Measurements from ENCODE around the gene SMTNL2.
"Not testable (repeated sequence)": the region's sequence is repeated elsewhere in the genome, so short reads cannot be mapped to it uniquely, and the experiment has no call there.

The SMTNL2 gene

DNA sequence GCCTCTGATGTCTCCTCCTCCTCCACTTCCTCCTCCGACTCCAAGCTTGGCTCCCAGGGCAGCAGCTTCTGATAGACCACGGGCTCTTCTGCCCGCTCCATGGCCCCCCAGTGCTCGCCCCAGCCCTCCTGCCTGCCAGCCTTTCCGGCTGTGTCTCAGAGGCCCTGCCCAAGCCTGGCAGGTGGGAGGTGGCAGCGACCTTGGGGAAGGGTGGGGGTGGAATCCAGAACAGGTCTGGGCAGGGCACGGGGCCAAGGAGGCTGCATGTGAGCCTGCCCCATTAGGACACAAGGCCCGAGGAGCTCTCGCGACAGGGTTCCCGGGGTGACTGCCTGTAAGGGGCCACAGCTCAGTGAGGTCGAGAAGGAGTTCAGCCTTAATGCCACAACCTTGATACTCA lies 23.9 kb upstream of the SMTNL2 start, which contains the start of gene GGT6:
Gene GGT6 (minus strand): TSS at position 157 of the 400 bp plus-strand sequence. CDS start 56 bp downstream, at position 101.
- DNase-seq (ENCODE audit: low read depth in 2 of 2): no peak

DNA sequence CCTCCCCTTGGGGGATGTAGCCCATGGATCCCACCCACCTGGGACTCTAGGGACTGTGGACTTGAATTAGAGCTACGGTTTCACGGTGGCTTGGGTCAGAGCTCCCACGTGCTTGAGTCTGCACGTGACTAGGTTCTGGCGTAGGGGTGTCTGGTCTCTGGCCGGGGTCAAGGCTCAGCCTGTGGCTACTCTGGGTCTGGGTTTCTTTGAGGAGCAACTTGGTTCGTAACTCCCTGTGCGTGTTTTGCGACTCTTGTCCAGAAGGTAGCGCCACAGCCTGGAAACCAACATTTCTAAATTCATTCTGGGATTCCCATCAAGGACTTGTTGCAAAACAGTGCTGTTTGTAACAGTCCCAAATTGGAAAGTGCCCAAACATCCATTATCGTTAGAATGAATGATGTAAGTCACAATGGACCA lies 23.5 kb upstream of the SMTNL2 start:
- DNase-seq (ENCODE audit: low read depth in 2 of 2): no peak

DNA sequence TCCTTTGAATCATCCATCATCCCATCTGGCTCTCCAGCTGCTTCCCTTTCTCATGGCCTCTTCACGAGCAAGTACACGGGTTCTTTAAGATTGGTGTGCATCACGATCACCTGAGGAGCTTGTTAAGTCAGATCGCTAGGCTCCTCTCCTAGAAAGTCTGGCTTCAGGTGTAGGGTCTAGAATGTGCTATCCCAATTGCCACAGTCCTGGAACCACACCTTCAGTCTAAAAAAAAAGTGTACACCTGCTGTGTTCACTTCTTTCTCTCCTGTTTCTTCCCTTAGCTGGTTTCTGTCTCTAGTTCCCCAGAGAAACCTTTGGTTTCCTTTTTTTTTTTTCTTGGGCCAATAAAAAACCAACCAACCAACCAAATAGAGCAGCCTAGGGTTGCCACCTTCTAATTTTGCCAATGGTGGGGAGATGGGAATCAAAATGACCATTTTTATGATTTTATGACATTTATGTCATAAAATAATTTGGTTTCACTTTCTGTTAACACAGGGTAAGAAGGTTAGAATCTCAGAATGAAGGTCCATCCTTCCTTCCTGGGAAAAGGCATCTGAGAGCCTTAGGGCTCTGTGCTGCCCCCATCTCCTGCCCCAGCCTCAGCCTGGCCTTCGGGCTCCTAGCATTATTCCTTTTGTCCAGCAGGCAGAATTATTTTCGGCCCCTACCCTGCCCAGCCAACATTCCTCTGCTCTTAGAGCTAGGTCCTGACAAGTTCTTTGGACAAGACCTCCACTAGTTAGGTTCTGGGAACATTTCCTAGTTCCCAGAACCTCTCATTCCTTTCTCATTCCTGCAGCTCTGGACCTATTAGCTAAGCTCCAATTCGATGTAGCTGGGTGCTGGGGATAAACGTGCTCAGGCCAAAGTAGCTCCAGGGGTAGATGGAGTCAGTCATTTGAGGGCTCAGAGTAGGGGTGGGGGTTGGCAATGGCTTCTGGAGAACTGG lies 22.0 kb upstream of the SMTNL2 start:
- DNase-seq (ENCODE audit: low read depth in 2 of 2): no peak

DNA sequence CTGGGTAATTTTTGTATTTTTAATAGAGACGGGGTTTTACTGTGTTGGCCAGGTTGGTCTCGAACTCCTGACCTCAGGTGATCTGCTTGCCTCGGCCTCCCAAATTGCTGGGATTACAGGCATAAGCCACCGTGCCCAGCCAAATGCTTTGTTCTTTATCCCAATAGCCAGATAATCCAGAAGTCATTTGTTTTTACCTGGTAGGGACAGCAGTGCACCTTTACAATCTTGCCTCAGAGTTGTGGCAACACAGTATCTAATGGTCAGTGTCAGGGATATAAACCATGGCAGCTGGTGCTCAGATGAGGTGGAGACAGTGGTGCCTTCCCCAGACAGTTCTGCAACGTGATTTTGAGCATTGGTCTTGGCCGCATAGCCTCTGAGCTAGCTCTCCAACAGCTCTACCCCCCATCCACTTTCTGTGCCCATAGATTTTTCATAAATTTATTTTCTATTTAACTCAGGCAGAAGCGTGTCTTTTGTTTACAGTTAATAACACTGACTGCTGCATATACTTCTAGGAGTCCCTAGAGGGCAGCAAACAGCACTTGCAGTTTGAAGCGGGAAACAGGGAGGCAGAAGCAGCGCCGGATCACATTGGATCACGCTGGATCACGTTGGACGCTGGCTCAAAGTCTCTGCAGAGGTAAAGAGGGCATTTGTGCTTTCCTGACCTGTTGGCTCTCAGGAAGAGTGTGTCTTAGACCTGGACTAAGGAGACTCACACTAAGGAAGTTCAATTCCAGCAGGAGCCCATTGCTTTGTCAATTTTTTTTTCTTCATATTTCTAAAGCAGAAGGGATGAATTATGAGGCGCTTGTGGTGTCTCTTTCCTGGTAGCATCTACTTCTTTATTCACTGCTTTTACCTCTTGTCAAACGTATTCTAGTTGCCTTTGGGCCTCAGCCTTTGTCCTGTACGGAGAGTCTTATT lies 18.9 kb upstream of the SMTNL2 start:
- DNase-seq (ENCODE audit: low read depth in 2 of 2): no peak

DNA sequence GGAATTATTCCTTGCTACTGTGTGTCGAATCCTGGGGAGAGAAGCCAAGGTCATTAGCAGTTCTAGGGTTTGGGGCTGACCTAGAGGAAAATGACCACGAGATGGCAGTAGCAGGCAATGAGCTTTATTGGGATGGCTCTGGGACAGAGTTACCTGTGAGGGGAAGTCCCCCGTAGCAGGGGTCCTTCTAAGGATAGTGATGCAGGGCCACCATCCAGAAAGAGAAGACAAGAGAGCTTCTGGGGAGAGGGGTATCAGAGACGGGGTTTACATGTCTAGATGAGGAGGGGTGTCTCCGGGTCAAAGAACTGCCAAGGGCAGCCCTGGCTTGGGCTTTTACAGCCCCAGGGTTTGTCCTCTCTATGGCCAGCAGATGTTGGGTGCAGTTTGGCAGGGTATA lies 17.5 kb upstream of the SMTNL2 start:
- DNase-seq (ENCODE audit: low read depth in 2 of 2): no peak

DNA sequence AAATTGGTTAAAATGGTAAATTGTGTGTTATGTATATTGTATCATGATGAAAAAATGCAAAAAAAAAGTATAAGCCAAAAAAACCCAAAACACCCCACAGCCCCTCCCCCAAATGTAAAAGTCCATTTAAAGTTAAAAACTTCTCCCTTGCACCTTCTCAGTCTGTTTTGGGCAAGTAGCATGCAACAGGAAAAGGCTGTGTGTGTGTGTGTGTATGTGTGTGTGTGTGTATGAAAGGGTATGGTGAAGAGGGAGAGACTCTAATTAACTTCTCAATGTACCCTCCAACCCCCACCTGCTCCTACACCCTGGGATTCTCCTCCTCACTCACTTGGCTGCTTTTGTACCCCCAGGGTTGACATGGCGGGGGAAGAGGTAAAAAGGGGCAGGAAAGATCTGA lies 14.7 kb upstream of the SMTNL2 start:
- DNase-seq (ENCODE audit: low read depth in 2 of 2): no peak

DNA sequence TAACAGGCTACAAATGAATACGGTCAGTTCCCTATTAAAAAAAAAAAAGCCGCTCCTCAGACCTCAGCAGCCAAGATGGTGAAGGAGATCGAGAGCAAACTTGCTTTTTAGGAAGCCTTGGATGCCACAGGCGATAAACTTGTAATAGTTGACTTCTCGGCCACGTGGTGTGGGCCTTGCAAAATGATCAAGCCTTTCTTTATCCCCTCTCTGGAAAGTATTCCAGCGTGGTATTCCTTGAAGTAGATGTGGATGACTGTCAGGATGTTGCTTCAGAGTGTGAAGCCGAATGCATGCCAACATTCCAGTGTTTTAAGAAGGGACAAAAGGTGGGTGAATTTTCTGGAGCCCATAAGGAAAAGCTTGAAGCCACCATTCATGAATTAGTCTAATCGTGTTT lies 12.2 kb upstream of the SMTNL2 start:
- no peak for DNase-seq (ENCODE audit: low read depth in 2 of 2)

DNA sequence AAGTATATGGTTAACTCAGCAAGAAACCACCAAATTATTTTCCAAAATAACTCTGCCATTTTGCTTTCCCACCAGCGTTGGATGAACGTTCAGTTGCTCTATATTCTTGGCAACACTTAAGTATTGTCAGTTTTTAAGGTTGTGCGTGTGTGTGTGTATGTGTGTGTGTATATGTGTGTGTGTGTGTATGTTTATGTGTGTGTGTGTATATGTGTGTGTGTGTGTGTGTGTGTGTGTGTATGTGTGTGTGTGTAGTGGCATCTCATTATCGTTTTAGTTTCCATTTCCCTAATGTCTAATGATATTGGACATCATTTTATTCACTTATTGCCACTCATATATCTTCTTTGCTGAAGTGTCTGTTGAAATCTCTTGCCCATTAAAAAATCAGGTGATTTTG lies 11.2 kb upstream of the SMTNL2 start:
- DNase-seq (ENCODE audit: low read depth in 2 of 2): no peak

DNA sequence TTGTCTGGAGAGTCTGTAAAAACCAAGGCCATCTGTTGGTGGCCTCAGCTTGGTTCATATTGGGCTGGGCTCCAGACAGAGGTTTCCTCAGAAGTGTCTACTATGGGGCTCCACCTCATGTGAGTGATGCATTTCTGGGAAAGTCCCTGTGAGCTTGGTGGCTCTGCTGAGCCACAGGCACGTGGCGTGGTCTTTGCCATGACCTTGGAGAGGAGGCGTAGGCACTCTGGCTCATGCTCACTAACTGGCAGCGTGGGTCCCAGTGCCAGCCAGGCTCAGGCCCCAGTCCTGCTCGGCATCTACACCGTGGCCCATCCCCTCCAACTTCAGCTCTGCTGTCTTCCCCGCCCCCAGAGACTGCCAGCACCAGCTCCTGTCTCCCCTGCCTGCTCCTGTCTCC lies 10.7 kb upstream of the SMTNL2 start:
- peak in 1 of 2 donors; percentile 54 for DNase-seq (ENCODE audit: low read depth in 2 of 2)

DNA sequence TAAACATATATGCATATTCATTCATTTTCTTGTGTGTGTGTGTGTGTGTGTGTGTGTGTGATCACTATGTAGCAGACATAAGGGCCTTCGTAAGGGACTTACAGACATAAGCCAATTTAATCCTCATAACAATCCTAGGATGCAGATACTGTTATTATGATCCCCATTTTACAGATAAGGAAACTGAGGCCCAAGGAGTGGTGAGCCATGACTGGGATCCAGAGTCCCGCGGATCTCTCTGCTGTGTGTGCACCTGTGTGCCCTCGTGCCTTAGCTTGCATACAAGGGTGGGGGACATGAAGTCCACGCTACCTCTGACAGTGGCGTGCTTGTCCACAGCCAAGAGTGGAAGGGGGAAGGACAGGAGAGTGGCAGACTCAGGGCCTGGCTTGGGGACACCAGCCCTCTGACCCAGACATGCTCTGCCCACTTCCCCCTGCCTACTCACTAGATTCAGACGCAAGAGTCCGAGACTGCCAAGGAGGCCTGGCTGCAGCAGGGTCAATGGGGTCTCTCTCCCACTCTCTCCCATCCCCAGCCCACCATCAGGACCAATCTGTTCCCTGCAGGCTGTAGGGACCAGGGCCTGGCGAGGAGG lies 9.8 kb upstream of the SMTNL2 start:
- no peak for DNase-seq (ENCODE audit: low read depth in 2 of 2)

DNA sequence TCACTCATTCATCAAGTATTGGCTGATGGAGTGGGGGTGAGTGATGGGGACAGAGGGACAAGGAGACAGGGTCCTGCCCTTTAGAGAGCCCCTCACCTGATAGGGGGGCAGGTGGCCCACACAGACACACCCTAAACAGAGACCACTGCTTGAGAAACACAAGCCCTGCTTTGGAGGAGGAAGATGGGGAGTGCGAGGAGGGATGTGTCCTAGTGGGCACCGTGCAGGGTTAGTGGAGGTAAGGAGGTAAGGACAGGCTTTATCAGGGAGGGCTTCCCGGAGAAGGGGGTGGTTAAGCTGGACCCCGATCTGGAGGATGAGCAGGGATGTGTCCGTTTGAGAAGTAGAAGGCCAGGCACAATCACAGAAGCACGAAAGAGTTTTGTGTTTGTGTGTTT lies 8.2 kb upstream of the SMTNL2 start:
- no peak for DNase-seq (ENCODE audit: low read depth in 2 of 2)

DNA sequence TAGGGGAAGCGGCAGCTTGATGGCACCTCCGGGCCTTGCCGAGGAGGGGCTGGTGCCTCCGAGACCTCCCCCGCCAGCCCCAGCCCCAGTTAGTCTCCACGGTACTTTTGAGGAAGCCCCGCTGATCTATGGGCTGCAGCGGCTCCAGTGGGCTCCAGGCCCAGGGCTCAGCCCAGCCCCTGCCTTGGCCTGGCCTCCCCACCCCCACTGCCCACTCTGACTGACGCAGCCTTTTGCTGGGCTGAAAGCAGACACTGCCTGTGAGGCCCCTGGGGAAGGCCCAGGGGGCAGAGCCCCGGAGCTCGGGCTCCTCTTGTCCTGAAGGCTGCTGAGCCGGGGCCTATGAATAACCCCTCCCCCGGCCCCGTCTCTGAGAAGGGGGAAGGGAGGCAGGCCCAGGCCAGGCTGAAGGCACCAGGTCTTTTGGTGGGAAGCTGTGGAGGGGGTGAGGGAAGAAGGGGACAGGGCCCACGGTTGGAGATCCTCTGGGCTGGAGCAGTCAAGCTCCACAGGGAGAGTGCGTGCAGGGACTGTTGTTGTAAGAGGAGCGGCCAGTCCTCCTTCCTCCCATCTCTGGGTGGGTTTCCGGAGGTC lies 7.5 kb upstream of the SMTNL2 start:
- no peak for DNase-seq (ENCODE audit: low read depth in 2 of 2)

DNA sequence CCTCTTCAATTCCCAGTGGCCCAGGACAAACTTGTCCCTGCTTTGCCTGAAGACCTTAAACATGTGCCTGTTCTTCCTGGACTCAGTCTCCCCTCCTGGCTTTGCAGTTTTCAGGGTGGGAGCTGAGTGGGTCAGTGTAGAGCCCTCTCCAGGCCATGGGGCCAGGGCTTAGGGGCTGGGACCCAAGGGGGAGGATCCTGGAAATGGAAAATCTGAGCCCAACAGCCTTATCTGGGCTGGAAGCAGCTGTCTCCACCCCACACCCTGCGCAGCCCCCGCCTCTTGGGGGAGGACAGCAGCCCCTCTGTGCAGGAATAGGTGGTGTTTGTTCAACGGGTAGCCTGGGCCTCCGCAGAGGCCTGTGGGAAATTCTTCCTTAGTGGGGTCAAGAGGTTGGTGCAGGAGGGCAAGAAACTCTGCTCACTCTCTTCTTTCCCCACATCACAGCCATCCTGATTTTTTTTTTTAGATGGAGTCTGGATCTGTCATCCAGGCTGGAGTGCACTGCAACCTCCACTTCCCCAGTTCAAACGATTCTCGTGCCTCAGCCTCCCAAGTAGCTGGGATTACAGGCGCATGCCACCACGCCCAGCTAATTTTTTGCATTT lies 6.8 kb upstream of the SMTNL2 start:
- DNase-seq (ENCODE audit: low read depth in 2 of 2): no peak

DNA sequence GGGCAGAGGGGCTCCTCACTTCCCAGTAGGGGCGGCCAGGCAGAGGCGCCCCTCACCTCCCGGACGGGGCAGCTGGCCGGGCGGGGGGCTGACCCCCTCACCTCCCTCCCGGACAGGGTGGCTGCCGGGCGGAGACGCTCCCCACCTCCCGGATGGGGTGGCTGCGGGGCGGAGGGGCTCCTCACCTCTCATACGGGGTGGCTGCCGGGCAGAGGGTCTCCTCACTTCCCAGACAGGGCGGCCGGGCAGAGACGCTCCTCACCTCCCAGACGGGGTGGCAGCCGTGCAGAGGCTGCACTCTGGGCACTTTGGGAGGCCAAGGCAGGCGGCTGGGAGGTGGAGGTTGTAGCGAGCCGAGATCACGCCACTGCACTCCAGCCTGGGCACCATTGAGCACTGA lies 6.0 kb upstream of the SMTNL2 start:
- not testable (repeated sequence) for DNase-seq (ENCODE audit: low read depth in 2 of 2)

DNA sequence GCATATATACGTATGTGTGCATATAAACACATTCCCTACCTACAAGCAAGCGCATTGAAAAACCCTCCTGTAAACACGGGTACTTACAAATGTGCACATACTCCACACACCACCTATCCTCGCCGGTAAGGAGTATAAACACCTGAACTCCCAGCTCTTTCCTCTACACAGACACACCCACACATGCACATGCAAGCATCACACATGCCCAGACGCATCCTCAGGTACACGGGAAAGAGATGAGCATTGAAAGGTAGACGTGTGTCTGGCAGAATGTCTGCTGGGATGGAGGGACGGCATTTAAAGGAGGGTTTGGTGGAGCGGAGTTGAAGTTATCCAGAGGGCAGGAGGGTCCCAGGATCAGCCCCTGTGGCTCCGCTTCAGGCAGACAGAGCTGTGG lies 4.7 kb upstream of the SMTNL2 start:
- DNase-seq (ENCODE audit: low read depth in 2 of 2): no peak

DNA sequence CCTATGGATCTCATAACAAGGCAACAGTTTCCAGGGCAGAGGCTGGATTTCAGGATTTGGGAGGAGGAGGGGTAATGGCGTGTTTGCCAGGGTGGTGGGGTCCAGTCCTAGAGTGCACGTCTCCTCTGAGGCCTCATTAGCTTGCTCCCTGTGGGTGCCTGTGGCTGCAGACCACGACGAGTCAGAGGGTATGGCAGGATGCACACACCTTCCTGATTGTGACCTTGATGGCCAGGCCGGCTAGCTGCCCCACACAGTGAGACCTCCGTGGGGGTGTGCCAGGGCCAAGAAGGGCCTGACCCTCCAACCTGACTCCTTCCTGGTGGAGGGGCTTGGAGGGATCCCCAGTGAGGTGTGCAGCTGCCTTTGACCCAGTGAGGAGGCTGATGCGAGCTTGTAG lies 4.0 kb upstream of the SMTNL2 start:
- DNase-seq (ENCODE audit: low read depth in 2 of 2): no peak

DNA sequence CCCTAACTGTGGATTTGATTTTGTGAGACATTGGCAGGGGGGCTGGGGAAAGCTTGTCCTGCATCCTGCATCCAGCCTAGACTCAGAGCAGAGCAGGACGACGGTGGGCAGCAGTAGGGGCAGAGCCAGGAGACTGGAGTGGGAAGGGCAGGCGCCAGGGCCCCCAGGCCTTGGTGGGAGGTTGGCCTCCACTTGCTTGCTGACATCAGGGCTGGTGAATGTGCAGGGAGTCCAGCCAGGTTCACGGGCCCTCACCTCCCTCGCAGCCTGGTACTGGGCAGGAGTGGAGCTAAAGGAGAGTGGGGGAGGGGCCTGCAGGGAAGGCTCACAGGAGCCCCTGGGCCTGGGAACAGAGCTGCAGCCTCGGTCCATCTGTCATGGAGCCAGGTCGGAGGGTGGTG lies 2.2 kb upstream of the SMTNL2 start:
- DNase-seq (ENCODE audit: low read depth in 2 of 2): no peak

DNA sequence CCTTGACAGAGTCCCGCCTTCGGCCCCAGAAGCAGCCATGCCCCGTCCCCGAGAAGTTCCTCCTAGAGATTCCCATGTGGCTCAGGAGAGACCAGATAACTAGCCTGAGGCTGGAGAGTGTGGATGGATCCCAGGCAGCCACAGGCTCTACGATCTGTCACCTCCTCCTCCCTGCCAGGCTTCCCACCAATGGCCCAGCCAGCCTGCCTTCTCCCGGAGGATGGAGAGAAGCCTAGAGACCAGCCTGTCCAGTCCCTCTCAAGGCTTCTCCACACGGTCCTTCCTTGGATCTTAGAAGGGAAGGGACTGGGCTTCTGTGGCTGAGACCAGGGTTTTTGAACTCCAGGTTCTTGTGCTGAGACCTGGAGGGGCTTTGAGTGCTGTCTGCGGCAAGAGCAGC lies 1.6 kb upstream of the SMTNL2 start:
- no peak for DNase-seq (ENCODE audit: low read depth in 2 of 2)

DNA sequence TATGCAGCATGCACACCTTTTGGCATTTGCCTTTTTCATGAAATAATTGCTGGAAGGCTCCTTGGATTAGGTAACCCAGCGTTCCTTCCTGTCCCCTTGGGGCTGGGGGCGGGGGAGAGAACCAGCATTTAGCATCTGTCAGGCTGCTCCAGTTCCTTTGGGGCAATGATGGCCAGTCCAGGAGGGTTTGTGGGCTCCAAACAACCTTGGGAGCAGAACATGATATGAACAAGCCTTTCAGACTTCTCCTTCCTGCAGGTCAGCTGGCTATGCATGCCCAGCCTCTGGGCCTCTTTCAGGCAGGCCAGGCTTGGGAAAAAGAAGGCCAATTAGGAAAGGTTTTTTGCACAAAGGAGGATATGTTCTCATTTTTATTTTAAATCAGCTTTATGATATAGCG lies 1.1 kb upstream of the SMTNL2 start:
- no peak for DNase-seq (ENCODE audit: low read depth in 2 of 2)

DNA sequence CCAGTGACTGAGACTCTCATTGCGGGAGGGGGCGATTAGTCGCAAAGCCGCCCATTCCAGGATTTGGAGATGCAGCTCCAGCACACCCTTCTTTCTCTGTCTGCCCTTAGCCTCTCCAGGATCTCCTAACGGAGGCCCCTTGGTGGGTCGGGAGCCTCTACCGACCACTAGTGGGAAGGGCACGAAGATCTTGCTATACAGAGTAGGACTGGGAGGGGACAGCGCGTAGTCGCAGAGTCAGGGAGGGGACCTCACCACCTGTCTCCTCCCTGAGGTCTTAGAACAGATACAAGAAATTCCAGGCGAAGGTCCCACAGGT lies 588 bp upstream of the SMTNL2 start:
- DNase-seq (ENCODE audit: low read depth in 2 of 2): no peak

DNA sequence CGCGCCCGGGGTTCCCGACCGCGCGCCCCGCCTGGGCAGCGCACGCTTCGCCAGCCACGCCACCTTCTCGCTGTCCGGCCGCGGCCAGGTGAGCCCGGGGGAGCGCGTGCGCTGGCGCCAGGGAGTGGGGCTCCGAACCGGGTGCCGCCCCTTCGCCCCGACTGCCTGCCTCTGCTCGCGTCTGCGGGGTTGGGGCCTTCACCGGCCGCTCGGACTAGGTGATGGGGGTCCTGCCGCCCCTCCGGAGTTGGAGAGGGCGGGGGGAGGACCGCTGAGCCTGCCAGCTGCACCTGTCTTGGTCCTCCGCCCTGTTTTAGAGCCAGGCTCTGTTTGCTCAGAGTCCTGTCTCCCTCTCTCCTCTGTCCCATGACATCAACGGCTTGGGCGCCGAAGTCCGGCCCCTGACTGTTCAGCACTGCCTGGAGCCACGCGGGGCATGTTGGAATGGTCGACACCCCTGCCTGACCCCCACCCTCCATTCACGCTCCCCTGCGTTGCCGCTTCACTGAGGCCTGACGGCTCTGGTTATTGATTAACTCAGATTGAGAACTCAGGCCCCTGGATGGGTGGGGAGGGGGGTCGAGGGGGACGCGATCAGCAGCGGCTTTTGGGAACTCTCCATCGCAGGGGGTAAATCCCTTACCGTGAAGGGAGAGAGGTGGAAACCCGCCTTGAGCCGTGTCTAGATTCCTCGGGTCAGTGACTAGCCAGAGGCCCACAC lies 748 bp downstream of the SMTNL2 start:
- no peak for DNase-seq (ENCODE audit: low read depth in 2 of 2)
